Measurements from ENCODE around the gene ARIH2.

Gene ARIH2

DNA sequence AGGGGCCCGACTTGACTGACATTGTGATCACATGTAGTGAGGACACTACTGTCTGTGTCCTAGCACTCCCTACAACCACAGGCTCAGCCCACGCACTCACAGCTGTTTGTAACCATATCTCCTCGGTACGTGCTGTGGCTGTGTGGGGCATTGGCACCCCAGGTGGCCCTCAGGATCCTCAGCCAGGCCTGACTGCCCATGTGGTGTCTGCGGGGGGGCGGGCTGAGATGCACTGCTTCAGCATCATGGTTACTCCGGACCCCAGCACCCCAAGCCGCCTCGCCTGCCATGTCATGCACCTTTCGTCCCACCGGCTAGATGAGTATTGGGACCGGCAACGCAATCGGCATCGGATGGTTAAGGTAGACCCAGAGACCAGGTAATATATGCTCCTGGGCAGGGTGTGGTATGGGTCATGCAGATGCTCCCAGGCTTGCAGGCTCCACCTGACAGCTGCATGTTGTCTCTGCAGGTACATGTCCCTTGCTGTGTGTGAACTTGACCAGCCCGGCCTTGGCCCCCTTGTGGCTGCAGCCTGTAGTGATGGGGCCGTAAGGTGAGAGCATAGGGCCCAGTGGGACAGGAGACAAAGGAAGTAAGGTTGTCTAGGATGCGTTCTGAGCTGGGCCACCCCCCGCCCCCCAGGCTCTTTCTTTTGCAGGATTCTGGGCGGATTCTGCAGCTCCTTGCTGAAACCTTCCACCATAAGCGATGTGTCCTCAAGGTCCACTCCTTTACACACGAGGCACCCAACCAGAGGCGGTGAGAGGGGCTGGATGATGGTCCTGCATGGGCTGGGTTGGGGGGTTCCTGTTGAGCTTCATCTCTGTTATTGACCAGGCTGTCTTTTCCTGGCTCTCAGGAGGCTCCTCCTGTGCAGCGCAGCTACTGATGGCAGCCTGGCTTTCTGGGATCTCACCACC, 95.4 kb downstream of the ARIH2 start:
- TF ChIP-seq, protein P1, sequence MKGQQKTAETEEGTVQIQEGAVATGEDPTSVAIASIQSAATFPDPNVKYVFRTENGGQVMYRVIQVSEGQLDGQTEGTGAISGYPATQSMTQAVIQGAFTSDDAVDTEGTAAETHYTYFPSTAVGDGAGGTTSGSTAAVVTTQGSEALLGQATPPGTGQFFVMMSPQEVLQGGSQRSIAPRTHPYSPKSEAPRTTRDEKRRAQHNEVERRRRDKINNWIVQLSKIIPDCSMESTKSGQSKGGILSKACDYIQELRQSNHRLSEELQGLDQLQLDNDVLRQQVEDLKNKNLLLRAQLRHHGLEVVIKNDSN (IDR thresholded peaks at IDR 0.05), result 0 out of 2 replicates have a peak, but pooled peaks have one; percentile 7
- TF ChIP-seq CEBPB (IDR thresholded peaks at IDR 0.05) (no peak), RAD21 (IDR thresholded peaks at IDR 0.05; ENCODE audit: low read depth) (peak; percentile 41)

DNA sequence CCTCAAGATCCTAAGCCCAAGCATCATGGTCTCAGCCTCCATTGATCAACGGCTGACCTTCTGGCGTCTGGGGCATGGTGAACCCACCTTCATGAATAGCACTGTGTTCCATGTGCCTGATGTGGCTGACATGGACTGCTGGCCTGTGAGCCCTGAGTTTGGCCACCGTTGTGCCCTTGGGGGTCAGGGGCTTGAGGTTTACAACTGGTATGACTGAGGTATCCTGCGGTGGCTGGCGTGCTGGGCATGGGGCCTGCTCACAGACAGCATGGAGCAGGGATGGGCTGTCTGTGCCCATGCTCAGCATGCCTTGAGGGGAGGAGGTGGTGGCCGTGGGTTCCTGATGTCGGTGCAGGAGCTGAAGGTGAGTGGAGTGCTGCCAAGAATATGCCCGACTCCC, 96.4 kb downstream of the ARIH2 start:
- TF ChIP-seq TAF1 (IDR thresholded peaks at IDR 0.05; ENCODE audit: low read depth) (no peak), CEBPB (IDR thresholded peaks at IDR 0.05) (no peak), ZBTB7A (IDR thresholded peaks at IDR 0.05; ENCODE audit: low read depth) (no peak), EGR1 (IDR thresholded peaks at IDR 0.05) (no peak), TCF12 (IDR thresholded peaks at IDR 0.05; ENCODE audit: low read depth) (no peak)

DNA sequence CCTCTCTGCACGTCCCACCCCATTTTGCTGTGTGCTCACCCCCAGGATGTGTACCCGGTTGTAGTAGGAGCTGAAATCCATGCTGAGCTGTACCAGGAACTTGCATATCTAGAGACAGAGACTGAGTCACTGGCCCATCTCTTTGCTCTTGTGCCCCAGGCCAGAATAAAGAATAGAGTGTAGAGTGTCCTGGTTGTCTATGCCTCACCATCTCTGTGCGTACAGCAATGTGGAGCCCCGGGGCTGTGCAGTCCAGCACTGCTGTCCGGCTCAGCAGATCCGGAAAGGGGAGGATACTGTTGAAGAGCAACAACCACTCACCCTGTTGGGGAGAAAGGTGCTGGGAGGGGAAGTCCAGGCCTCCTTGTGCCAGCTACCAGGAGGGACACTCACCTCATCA, 97.1 kb downstream of the ARIH2 start:
- TF ChIP-seq RAD21 (IDR thresholded peaks at IDR 0.05; ENCODE audit: low read depth), result no peak
- TF ChIP-seq, protein P2, sequence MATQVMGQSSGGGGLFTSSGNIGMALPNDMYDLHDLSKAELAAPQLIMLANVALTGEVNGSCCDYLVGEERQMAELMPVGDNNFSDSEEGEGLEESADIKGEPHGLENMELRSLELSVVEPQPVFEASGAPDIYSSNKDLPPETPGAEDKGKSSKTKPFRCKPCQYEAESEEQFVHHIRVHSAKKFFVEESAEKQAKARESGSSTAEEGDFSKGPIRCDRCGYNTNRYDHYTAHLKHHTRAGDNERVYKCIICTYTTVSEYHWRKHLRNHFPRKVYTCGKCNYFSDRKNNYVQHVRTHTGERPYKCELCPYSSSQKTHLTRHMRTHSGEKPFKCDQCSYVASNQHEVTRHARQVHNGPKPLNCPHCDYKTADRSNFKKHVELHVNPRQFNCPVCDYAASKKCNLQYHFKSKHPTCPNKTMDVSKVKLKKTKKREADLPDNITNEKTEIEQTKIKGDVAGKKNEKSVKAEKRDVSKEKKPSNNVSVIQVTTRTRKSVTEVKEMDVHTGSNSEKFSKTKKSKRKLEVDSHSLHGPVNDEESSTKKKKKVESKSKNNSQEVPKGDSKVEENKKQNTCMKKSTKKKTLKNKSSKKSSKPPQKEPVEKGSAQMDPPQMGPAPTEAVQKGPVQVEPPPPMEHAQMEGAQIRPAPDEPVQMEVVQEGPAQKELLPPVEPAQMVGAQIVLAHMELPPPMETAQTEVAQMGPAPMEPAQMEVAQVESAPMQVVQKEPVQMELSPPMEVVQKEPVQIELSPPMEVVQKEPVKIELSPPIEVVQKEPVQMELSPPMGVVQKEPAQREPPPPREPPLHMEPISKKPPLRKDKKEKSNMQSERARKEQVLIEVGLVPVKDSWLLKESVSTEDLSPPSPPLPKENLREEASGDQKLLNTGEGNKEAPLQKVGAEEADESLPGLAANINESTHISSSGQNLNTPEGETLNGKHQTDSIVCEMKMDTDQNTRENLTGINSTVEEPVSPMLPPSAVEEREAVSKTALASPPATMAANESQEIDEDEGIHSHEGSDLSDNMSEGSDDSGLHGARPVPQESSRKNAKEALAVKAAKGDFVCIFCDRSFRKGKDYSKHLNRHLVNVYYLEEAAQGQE (IDR thresholded peaks at IDR 0.05; ENCODE audit: low read depth), result no peak
- no peak for TF ChIP-seq FOXM1 (IDR thresholded peaks at IDR 0.05; ENCODE audit: borderline replicate concordance, low read depth)
- no peak for TF ChIP-seq EGR1 (IDR thresholded peaks at IDR 0.05)
- TF ChIP-seq YY1 (IDR thresholded peaks at IDR 0.05; ENCODE audit: low read depth), result no peak
- TF ChIP-seq ZBTB7A (IDR thresholded peaks at IDR 0.05; ENCODE audit: low read depth), result no peak
- TF ChIP-seq, protein P1 (IDR thresholded peaks at IDR 0.05), result no peak
- TF ChIP-seq CEBPB (IDR thresholded peaks at IDR 0.05), result no peak
- TF ChIP-seq TEAD4 (IDR thresholded peaks at IDR 0.05), result no peak
- TF ChIP-seq TCF12 (IDR thresholded peaks at IDR 0.05; ENCODE audit: low read depth), result no peak
- TF ChIP-seq CREB1 (IDR thresholded peaks at IDR 0.05; ENCODE audit: low read depth), result no peak
- no peak for TF ChIP-seq EP300 (IDR thresholded peaks at IDR 0.05; ENCODE audit: borderline replicate concordance)

DNA sequence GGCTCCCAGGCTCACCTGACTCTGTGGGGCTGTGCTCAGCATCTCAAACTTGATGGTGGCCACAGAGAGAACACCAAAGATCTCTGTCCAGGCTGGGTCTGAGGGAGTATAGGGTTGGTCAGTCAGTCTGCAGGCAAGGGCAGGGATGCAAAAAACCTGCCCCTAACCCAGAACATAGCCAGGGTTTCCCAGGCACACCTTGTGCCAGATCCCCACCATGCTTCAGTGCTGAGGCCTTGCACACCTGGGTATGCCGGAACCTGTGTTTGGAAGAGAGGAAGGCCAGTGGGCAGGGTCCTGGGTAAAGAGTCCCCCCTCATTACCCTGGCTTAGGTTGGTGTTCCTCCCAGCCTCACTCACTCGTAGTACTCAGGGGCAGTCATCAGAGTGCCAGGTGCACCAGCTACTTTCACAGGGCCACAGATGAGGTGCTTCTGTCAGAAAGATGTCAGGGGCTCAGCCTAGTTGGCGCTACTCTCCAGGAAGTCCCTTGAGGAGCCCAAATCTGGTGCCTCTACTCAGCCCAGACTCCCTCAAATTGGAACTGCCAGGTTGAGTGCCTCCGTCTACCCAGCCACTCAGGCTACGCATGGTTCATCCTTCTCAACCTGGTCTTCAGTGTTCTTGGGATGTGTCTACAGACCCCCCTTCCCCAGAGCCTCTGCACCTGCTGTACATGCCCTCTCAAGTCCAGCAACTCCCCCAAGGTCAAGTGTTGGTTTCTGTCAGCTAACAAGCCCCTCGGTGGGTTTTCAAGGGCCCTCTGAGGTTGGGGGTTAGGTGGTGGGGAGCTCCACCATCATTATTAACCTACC, 98.0 kb downstream of the ARIH2 start:
- TF ChIP-seq TEAD4 (IDR thresholded peaks at IDR 0.05) (no peak), ZBTB7A (IDR thresholded peaks at IDR 0.05; ENCODE audit: low read depth) (no peak), FOXM1 (IDR thresholded peaks at IDR 0.05; ENCODE audit: borderline replicate concordance, low read depth) (no peak), EGR1 (IDR thresholded peaks at IDR 0.05) (no peak), RAD21 (IDR thresholded peaks at IDR 0.05; ENCODE audit: low read depth) (no peak), TCF12 (IDR thresholded peaks at IDR 0.05; ENCODE audit: low read depth) (no peak), CEBPB (IDR thresholded peaks at IDR 0.05) (no peak), NFIC (IDR thresholded peaks at IDR 0.05) (no peak)
- TF ChIP-seq, protein P1 (IDR thresholded peaks at IDR 0.05), result no peak
- TF ChIP-seq, protein P2 (IDR thresholded peaks at IDR 0.05; ENCODE audit: low read depth), result no peak
- TF ChIP-seq, protein P3, sequence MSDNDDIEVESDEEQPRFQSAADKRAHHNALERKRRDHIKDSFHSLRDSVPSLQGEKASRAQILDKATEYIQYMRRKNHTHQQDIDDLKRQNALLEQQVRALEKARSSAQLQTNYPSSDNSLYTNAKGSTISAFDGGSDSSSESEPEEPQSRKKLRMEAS (IDR thresholded peaks at IDR 0.05), result no peak

DNA sequence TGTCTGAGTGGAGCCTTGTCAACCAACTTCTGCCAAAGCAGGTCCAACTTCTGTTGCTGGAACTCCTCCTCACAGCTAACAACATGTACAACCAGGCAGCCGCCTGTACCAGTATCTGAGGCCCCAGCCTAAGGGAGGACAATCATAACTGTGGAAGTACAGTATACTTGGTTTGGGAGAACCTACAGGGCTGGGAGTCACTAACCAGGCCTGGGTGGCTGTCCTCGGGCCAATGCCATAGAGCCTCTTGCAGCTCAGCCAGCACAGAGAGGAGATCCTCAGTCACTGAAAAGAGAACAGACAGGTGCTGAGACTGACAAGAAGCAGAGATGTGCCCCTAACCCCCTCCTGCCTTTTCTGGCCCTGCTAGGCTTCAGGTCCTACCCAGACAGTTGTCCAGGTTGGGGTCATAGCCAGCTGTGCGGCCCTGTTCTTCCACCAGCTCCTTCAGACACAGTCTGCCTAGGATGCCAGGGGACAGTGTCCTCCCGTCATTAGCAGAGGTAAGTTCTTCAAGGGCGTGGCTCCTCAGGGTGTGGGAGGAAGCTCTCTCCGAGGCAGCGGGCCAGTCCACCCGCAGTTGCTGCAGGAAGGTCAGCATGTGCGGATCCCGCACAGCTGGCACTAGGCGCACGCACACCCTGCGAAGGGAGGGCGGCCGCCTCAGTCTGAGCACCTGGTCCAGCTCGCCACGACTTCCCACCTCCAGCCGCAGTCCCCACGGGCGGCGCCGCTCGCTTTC, 98.8 kb downstream of the ARIH2 start:
- no peak for TF ChIP-seq EGR1 (IDR thresholded peaks at IDR 0.05)
- TF ChIP-seq TAF1 (IDR thresholded peaks at IDR 0.05; ENCODE audit: low read depth), result no peak; the same call in 1 of the 2 replicates
- TF ChIP-seq CREB1 (IDR thresholded peaks at IDR 0.05; ENCODE audit: low read depth), result no peak
- no peak for TF ChIP-seq NFIC (IDR thresholded peaks at IDR 0.05)
- no peak for TF ChIP-seq ZBTB7A (IDR thresholded peaks at IDR 0.05; ENCODE audit: low read depth)
- no peak for TF ChIP-seq EP300 (IDR thresholded peaks at IDR 0.05; ENCODE audit: borderline replicate concordance)
- TF ChIP-seq, protein P1 (IDR thresholded peaks at IDR 0.05), result no peak
- no peak for TF ChIP-seq RAD21 (IDR thresholded peaks at IDR 0.05; ENCODE audit: low read depth)

All from Ishikawa (cell line).